ENCODE results near the gene VPS4A. TPM values are rescaled to one million over a fixed set of nuclear protein-coding genes. Genes with fewer than 3 reads are reported as not detected.

VPS4A gene
- total and polyA plus RNA-seq, 7 donors, result 38.1 to 76.2 (median 56.5) TPM

DNA sequence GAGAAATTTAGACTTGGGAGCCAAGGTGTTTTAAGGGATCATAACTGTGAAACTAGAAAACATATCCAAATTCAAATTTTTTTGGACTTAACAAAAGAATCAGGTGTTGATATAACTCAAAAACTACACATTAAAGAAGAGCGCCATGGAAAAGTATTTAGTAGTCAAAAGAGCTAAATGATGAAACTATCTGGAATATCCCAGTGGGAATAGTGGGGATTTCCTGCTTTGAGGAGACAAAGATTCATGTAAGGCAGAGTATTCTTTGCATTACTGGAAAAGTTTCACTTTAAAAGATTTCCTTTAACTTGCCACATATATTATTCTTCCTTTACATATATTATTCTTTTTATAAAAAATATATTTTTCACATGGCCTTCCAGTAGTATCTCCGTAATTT lies 40.3 kb upstream of the VPS4A start:
- Histone ChIP-seq H3K9me3 (no peaks in the 10 kb centered on the region), H3K27me3 (ENCODE audit: insufficient read depth in 3 of 3, low read length in 2 of 3) (no peaks in the 10 kb centered on the region), H3K4me1 (peaks cover 6% of the 10 kb centered on the region), H3K36me3 (ENCODE audit: insufficient read depth in 1 of 2, low read depth in 1 of 2) (peaks cover 3 to 5% of the 10 kb centered on the region in 2 donors), H3K27ac (no peak overlapping the region), H3K4me3 (no peak overlapping the region)
- intact Hi-C loops (cut with DNase I), result loop anchor here in 1 of 2 donors (10.0 kb wide), 1 partner anchor 86 kb away; the partner anchor contains the start of gene SNTB2
- WGBS, 3 donors, result 78 to 85% (median 82%) methylated on average over 2 of the region's 2 CpGs
- ATAC-seq (no peak), DNase-seq (no peak)
- TF ChIP-seq, protein P1, sequence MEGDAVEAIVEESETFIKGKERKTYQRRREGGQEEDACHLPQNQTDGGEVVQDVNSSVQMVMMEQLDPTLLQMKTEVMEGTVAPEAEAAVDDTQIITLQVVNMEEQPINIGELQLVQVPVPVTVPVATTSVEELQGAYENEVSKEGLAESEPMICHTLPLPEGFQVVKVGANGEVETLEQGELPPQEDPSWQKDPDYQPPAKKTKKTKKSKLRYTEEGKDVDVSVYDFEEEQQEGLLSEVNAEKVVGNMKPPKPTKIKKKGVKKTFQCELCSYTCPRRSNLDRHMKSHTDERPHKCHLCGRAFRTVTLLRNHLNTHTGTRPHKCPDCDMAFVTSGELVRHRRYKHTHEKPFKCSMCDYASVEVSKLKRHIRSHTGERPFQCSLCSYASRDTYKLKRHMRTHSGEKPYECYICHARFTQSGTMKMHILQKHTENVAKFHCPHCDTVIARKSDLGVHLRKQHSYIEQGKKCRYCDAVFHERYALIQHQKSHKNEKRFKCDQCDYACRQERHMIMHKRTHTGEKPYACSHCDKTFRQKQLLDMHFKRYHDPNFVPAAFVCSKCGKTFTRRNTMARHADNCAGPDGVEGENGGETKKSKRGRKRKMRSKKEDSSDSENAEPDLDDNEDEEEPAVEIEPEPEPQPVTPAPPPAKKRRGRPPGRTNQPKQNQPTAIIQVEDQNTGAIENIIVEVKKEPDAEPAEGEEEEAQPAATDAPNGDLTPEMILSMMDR (IDR thresholded peaks at IDR 0.05), result no peak

DNA sequence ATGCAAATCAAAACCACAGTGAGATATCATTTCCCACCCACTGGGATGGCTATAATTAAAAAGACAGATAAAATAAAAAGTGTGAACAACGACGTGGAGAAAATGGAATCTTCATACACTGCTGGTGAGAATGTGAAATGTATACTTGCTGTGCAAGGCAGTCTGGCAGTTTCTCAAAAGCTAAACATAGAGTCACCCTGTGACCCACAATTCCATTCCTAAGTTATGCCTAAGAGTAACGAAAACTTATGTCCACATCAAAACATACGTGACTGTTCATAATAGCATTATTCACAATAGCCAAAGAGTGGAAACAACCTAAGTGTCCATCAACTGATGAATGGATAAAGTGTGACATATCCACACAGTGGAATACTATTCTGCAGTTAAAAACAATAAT lies 38.1 kb upstream of the VPS4A start:
- Histone ChIP-seq H3K27ac (peak overlapping the region; percentile 24), H3K4me3 (no peak overlapping the region), H3K27me3 (ENCODE audit: insufficient read depth in 3 of 3, low read length in 2 of 3) (no peaks in the 10 kb centered on the region), H3K4me1 (peaks cover 23% of the 10 kb centered on the region), H3K9me3 (no peaks in the 10 kb centered on the region), H3K36me3 (ENCODE audit: insufficient read depth in 1 of 2, low read depth in 1 of 2) (peaks cover 3 to 5% of the 10 kb centered on the region in 2 donors)
- intact Hi-C loops (cut with DNase I), result loop anchor here in 1 of 2 donors (10.0 kb wide), 1 partner anchor 88 kb away; the partner anchor contains the start of gene SNTB2
- TF ChIP-seq, protein P1 (IDR thresholded peaks at IDR 0.05), result no peak
- 22 to 36% (median 25%) methylated on average over 4 of the region's 4 CpGs for WGBS, 3 donors
- no peak for DNase-seq
- peak in 3 of 4 donors; percentile 64 to 85 (median 81) for ATAC-seq

DNA sequence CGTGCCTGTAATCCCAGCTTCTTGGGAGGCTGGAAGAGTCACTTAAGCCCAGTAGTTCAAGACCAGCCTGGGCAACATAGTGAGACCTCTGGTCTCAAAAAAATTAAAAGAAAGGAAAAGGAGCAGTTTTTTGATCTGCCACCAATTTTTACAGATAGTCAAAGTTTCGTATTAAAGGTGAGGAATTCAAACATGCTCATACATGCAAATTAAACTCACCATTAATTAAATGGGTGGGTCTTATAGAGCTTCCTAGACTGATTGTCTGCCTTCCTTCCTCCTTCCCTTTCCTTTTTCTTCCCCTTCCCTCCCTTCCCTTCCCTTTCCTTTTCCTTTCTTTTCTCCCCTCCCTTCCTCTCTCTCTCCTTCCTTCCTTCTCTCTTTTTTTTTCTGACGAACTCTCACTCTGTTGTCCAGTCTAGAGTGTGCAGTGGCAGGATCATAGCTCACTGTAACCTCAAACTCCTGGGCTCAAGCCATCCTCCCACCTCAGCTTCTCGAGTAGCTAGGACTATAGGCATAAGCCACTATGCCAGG lies 36.4 kb upstream of the VPS4A start:
- H3K27me3 ChIP-seq (ENCODE audit: insufficient read depth in 3 of 3, low read length in 2 of 3), result no peaks in the 10 kb centered on the region
- intact Hi-C loops (cut with DNase I), result loop anchor here in 1 of 2 donors (10.0 kb wide), 1 partner anchor 90 kb away; the partner anchor contains the start of gene SNTB2
- no peaks in the 10 kb centered on the region for H3K9me3 ChIP-seq
- peak overlapping the region; percentile 14 for H3K27ac ChIP-seq
- ATAC-seq, result no peak
- H3K36me3 ChIP-seq (ENCODE audit: insufficient read depth in 1 of 2, low read depth in 1 of 2), result peaks cover 3 to 5% of the 10 kb centered on the region in 2 donors
- 52 to 62% (median 60%) methylated on average over 4 of the region's 4 CpGs for WGBS, 3 donors
- H3K4me1 ChIP-seq, result peaks cover 23% of the 10 kb centered on the region
- DNase-seq, result no peak
- TF ChIP-seq, protein P1 (IDR thresholded peaks at IDR 0.05), result no peak
- no peak overlapping the region for H3K4me3 ChIP-seq

DNA sequence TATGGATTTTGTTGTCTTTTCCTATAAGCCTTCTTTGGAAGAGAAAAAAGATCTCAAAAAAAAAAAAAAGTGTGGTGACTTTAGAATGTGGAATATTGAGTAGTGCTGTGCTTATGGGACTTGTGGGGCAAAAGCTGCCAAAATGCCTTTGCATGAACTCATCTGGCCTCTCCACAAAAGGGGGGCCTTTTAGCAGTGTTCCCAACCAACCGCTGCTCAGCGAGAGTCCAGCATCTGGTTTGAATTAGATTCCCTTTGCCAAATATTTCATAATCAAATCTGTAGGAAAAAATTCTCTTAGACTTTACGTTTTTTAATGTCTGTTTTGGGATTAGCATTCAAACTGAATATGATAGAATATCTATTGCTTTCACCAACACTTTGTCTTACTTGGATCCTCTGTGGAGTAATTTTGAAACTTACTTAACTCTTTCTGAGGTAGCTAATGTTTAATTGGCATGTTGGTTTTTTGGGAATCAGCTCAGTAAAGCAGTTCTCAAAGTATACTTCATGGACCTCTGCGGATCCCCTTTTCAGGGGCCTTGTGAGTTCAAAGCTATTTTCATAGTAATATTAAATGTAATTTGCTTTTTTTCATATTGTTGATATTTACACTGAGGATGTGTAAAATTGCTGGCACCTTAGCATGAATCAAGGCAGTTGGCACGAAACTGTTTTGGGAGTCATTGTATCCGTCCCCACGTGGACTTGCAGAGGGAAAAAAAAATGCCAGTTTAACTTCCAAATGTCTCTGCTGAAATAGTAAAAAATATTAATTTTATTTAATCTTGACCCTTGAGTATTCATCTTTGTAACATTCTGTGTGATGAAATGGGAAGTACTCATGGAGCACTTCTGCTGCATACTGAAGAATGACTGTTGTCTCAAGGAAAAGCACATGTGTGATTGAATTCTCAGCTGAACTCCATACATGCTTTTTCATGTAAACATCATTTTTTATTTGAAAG lies 34.7 kb upstream of the VPS4A start:
- no peaks in the 10 kb centered on the region for H3K9me3 ChIP-seq
- peaks cover 23% of the 10 kb centered on the region for H3K4me1 ChIP-seq
- TF ChIP-seq, protein P1 (IDR thresholded peaks at IDR 0.05), result no peak
- DNase-seq, result peak; percentile 61 to 80
- ATAC-seq, result peak; percentile 48 to 81 (median 75)
- intact Hi-C loops (cut with DNase I), result loop anchor here in 1 of 2 donors (10.0 kb wide), 1 partner anchor 92 kb away; the partner anchor contains the start of gene SNTB2
- H3K36me3 ChIP-seq (ENCODE audit: insufficient read depth in 1 of 2, low read depth in 1 of 2), result no peaks in the 10 kb centered on the region
- peak overlapping the region; percentile 18 for H3K27ac ChIP-seq
- WGBS, 3 donors, result 14 to 32% (median 27%) methylated on average over 7 of the region's 7 CpGs
- H3K27me3 ChIP-seq (ENCODE audit: insufficient read depth in 3 of 3, low read length in 2 of 3), result no peaks in the 10 kb centered on the region
- H3K4me3 ChIP-seq, result no peak overlapping the region
